Heart left ventricle (tissue), 13 donors: Measurements from ENCODE around the gene LPCAT1.

Experiments used
- CTCF ChIP-seq, 12 donors: fragments of 200-600 bp; sonication (generic) in 4 of 12; IDR thresholded peaks; one replicate each; pipeline versions ENCODE4 v1.5.0 to v1.8.0; 2018 to 2022; ENCODE audit warnings: antibody characterized with exemption in 12 of 12, mild to moderate bottlenecking in 5 of 12
- POLR2A ChIP-seq, 2 donors: fragments of 450-650 bp; IDR thresholded peaks; one replicate each; pipeline ENCODE4 v1.6.1; 2017; ENCODE audit warnings: antibody characterized with exemption in 2 of 2, mild to moderate bottlenecking in 2 of 2, moderate library complexity in 2 of 2
- donor health status: ischemic (EF 13 %, LVEDD 7.1; RV severe dilation, severe dysfunction).
- donor health status: DM: no; HTN: yes; CAD: no.
- donor health status: DM: no; HTN: no; CAD: no.
- donor health status: ischemic (EF 25% LVEDD 6.9; RV normal size, moderate dysfunction).
- donor health status: ischemic (EF 25% LVEDD 5.7; RV mildly dilated, moderate dysfunction).
- donor health status: ischemic (EF 35%, LVEDD 5.7; RV mildly dilated, moderate dysfunction).
- donor health status: nonischemic (EF 11% LVEDD 7.7; RV severe dilation, severe dysfunction).
- donor health status: DM: yes; HTN: yes; CAD: no.
- donor health status: PGD.
- donor health status: ischemic (EF 29% LVEDD 5.4; RV normal size, mild dysfunction).
- donor health status: nonischemic (EF 23%, LVEDD 6.1; RV moderate dilation, normal function).

GRCh38 chr5:1506242-1507013 lies 17.3 kb downstream of the LPCAT1 start:
- no peak for TF ChIP-seq CTCF (IDR thresholded peaks at IDR 0.05)
- no peak for TF ChIP-seq POLR2A (IDR thresholded peaks at IDR 0.05)
